A673 (cell line): ENCODE data around the gene PCBP1.

Experiments used
- CTCF ChIP-seq: fragments of 300-800, 200-600 bp; sonication (generic); conservative IDR thresholded peaks from 2 replicates; pipeline ENCODE4 v1.5.1; 2017; ENCODE audit warnings: low read depth, mild to moderate bottlenecking, antibody characterized with exemption, low read length, moderate library complexity, mixed read lengths
- EZH2 ChIP-seq: fragments of 200-600 bp; sonication (generic); IDR thresholded peaks from 2 replicates; pipeline ENCODE4 v1.6.1; 2017; ENCODE audit warnings: borderline replicate concordance, low read depth, mild to moderate bottlenecking, mixed read lengths, antibody characterized with exemption, low read length; ENCODE audit not compliant: poor library complexity, severe bottlenecking

GRCh38 chr2:70041663-70042062, 45.6 kb upstream of the PCBP1 start:
- no peak for TF ChIP-seq CTCF
- TF ChIP-seq EZH2: no peak
